Cortex of kidney (tissue), 1 donor: ENCODE results near the gene AAMP.

Experiments used
- DNase-seq: peaks from one replicate; lab custom pipeline; 2025; lab: John Stamatoyannopoulos, UW

AAMP gene

DNA sequence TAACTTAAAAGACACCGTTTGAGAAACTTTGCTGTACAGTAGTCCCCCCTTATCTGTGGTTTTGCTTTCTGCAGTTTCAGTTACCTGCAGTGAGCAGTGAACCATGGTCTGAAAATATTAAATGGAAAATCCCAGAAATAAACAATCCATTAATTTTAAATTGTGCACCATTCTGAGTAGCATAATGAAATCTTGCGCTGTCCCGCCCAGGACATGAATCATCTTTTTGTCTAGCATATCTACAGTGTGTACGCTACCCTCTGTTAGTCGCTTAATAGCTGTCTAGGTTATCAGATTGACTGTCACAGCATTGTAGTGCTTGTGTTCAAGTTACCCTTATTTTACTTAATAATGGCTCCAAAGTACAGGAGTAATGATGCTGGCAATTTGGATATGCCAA, 46.9 kb downstream of the AAMP start:
- DNase-seq = no peak

DNA sequence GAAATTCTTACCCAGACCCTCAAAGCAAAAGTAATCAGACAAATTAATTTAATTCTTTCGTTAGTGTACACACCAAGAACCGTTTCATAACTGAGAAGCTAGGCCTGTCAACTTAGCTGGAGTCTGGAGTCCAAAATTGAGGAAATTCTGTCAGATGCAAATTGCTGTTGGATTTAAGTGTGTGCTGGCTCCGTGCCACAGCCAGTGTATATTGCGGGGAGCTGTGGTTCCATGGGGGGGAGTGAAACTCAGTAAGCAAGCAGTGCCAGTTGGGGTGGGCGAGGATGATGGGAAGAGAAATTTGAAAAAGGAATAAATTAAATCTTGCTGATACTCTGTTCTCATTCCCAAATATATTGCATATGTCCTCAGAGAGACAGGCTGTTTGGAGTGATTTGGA, 48.9 kb downstream of the AAMP start:
- no peak for DNase-seq

DNA sequence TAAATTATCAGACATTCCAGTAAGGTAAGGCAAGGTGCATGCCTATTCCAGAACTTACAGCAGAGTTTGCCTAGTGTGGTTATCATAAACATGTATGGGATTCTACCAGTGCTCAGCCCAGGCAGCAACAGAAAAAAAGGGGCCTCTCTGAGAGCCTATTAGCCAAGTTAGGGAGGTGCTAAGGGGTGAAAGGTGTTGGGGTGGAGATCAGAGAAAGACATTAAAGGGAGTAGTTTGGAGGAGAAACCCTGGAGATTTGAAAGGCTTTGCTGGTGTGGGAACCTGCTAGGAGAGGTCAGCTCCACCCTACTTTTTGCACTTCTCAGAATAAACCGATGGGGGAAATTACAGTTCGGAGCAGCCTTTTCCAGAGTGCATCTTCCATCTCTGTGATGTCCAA, 50.0 kb downstream of the AAMP start:
- DNase-seq = no peak

DNA sequence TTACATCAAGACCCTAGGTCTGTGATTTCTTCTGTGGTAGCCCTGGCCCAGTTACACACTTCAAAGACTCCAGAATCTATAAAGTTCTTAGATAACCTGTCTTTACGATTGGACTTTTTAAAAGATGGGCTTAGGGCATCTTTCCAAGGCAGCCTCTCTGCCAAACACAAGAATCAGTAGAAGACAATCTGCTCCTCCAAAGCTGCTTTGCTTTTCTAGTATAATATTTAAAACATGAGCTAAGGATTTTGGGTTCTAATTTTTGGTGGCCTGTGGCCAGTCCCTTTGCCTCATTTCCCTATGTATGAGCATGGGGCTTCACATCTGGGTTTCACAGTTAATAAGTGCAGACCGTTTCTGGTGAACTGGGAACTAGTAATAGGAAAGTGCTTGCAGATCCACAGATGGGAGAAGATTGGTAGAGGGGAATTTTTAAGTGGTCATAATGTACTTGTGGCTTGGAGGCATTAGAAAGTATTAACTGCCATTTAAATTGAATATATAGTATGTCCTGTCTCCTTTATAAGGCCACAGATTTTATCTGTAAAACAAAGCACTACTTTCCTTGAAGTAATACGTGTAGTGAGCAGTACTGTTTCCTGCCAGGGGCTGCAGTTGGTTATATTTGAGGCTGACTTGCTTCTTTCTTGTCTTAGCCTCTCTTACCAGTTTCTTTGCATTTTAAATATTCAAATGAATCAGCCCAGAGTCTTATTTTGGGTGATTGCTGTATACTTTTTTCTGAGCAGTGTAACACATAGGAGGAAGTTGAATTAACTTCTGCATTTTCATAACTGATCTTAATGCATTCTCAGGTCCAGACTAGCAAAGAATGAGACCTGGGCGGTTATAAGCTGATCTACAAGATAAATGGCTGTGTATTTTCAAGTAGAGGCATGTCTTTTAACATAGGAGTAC, 51.4 kb downstream of the AAMP start:
- no peak for DNase-seq

GRCh38 chr2:218217360-218218267, 52.3 kb downstream of the AAMP start:
- DNase-seq = no peak

- peak; percentile 13 for DNase-seq
These were observed 53.1 kb downstream of the AAMP start, which contains the start of gene ARPC2 for GRCh38 chr2:218216674-218217359. Gene ARPC2, plus strand, starts transcription at chr2:218217189. Its CDS starts 282 bp downstream, at chr2:218217471.

- no peak for DNase-seq
These were observed 53.6 kb downstream of the AAMP start for GRCh38 chr2:218216336-218216673.
